HFF-Myc (cell line): Measurements from ENCODE around the gene CLEC4M.

Experiments used
- DNase-seq: peaks from one replicate; pipeline ENCODE4 v3.0.0-alpha.2; 2011; ENCODE audit warnings: low read depth; ENCODE audit errors: extremely low read depth
- H3K4me3 ChIP-seq: replicated peaks from 2 replicates; pipeline ENCODE4 v1.5.1; 2011; ENCODE audit warnings: low read depth, mild to moderate bottlenecking, control low read depth, low read length
- CTCF ChIP-seq: IDR thresholded peaks from 2 replicates; pipeline ENCODE4 v1.5.1; 2012; ENCODE audit warnings: mild to moderate bottlenecking, low read depth, low read length, control low read depth; ENCODE audit errors: missing control alignments

The CLEC4M gene

GRCh38 chr19:7739211-7739755, 23.8 kb upstream of the CLEC4M start:
- DNase-seq, result no peak
- TF ChIP-seq CTCF, result no peak
- no peak overlapping the region for H3K4me3 ChIP-seq

GRCh38 chr19:7739801-7740681, 23.0 kb upstream of the CLEC4M start:
- no peak for TF ChIP-seq CTCF
- DNase-seq, result no peak
- H3K4me3 ChIP-seq, result no peak overlapping the region

GRCh38 chr19:7740682-7741054, 22.4 kb upstream of the CLEC4M start:
- DNase-seq, result no peak
- H3K4me3 ChIP-seq, result no peak overlapping the region
- no peak for TF ChIP-seq CTCF

- TF ChIP-seq CTCF, result no peak
- no peak overlapping the region for H3K4me3 ChIP-seq
- no peak for DNase-seq
Measured at GRCh38 chr19:7742575-7742974, 20.5 kb upstream of the CLEC4M start.

- DNase-seq, result no peak
- H3K4me3 ChIP-seq, result no peak overlapping the region
- TF ChIP-seq CTCF, result no peak
Measured at GRCh38 chr19:7742991-7743390, 20.1 kb upstream of the CLEC4M start.

GRCh38 chr19:7743425-7743841, 19.6 kb upstream of the CLEC4M start:
- no peak overlapping the region for H3K4me3 ChIP-seq
- no peak for DNase-seq

More at GRCh38 chr19:7743425-7743841, 19.6 kb upstream of the CLEC4M start:
- no peak for TF ChIP-seq CTCF
